Naive thymus-derived CD4-positive, alpha-beta T cell (primary cell): Measurements from ENCODE around the gene GOLPH3L. TPM values are rescaled to one million over a fixed set of nuclear protein-coding genes. Genes with fewer than 3 reads are reported as not detected.

Source experiments
- ATAC-seq: fragments of 150-1000 bp; cut with Tn5 transposase; 2 replicates; pipeline ENCODE4 v1.10.0; 2021; ENCODE audit warnings: mild to moderate bottlenecking, moderate library complexity
- CTCF ChIA-PET: fragments of 350-600 bp; sonication (Branson Sonifier 250); formaldehyde crosslinking; loops from one replicate; lab custom pipeline; 2021; ENCODE audit warnings: antibody characterized with exemption; lab: Charles Lee
- POLR2A ChIA-PET: fragments of 350-600 bp; sonication (Branson Sonifier 250); formaldehyde crosslinking; loops from one replicate; lab custom pipeline; 2021; ENCODE audit warnings: antibody characterized with exemption, inconsistent platforms; lab: Charles Lee
- DNase-seq, 9 donors: peaks; one replicate each; pipeline versions ENCODE4 v3.0.0 to v3.0.0-alpha.2; 2020 to 2022; ENCODE audit warnings: mixed read lengths in 1 of 9
- H3K27ac ChIP-seq: one replicate; pipeline ENCODE4 v1.7.0; 2013; ENCODE audit warnings: mild to moderate bottlenecking, low read depth, low read length, moderate library complexity
- H3K27me3 ChIP-seq, 2 donors: one replicate each; pipeline ENCODE4 v1.7.0; 2013; ENCODE audit warnings: low read length in 2 of 2, mild to moderate bottlenecking in 2 of 2, moderate library complexity in 2 of 2; ENCODE audit not compliant: control insufficient read depth in 2 of 2, insufficient read depth in 2 of 2
- H3K36me3 ChIP-seq, 3 experiments: 1 replicate in 2 of 3; 2 replicates in 1 of 3; pipeline ENCODE4 v1.7.0; 2013; ENCODE audit warnings: low read length in 3 of 3, mild to moderate bottlenecking in 3 of 3, moderate library complexity in 1 of 3; ENCODE audit not compliant: insufficient read depth in 3 of 3, control insufficient read depth in 2 of 3
- H3K4me1 ChIP-seq, 2 donors: one replicate each; pipeline ENCODE4 v1.7.0; 2013; ENCODE audit warnings: low read length in 2 of 2, mild to moderate bottlenecking in 2 of 2, moderate library complexity in 1 of 2; ENCODE audit not compliant: control insufficient read depth in 2 of 2, insufficient read depth in 2 of 2
- H3K4me3 ChIP-seq: 2 replicates; pipeline ENCODE4 v1.7.0; 2013; ENCODE audit warnings: mild to moderate bottlenecking, low read length
- H3K9me3 ChIP-seq, 3 experiments: 1 replicate in 2 of 3; 2 replicates in 1 of 3; pipeline ENCODE4 v1.7.0; 2013; ENCODE audit warnings: low read length in 3 of 3; ENCODE audit not compliant: control insufficient read depth in 2 of 3
- H3K27ac Mint-ChIP-seq, 9 donors: one replicate each; pipeline ENCODE4 v1.8.0; 2020 to 2022; ENCODE audit warnings: mixed read lengths in 9 of 9, mild to moderate bottlenecking in 8 of 9, moderate library complexity in 5 of 9, inconsistent platforms in 2 of 9
- H3K27me3 Mint-ChIP-seq, 5 donors: one replicate each; pipeline ENCODE4 v1.8.0; 2021 to 2022; ENCODE audit warnings: mixed read lengths in 5 of 5, mild to moderate bottlenecking in 1 of 5
- H3K36me3 Mint-ChIP-seq, 5 donors: one replicate each; pipeline ENCODE4 v1.8.0; 2020 to 2022; ENCODE audit warnings: mixed read lengths in 5 of 5, mild to moderate bottlenecking in 3 of 5, inconsistent platforms in 1 of 5
- H3K4me1 Mint-ChIP-seq, 7 donors: one replicate each; pipeline ENCODE4 v1.8.0; 2020 to 2022; ENCODE audit warnings: mixed read lengths in 7 of 7, mild to moderate bottlenecking in 3 of 7, inconsistent platforms in 1 of 7
- H3K4me3 Mint-ChIP-seq, 10 donors: one replicate each; pipeline ENCODE4 v1.8.0; 2020 to 2022; ENCODE audit warnings: mild to moderate bottlenecking in 10 of 10, mixed read lengths in 10 of 10, moderate library complexity in 6 of 10, inconsistent platforms in 2 of 10
- H3K9me3 Mint-ChIP-seq, 11 donors: one replicate each; pipeline ENCODE4 v1.8.0; 2020 to 2022; ENCODE audit warnings: mixed read lengths in 11 of 11, mild to moderate bottlenecking in 4 of 11, inconsistent platforms in 1 of 11, moderate library complexity in 1 of 11
- intact Hi-C, 2 donors: fragments of 100-400 bp; cut with micrococcal nuclease; formaldehyde crosslinking; loops; one replicate each; pipeline ENCODE4 v1.15.1; 2023
- polyA plus RNA-seq, 2 donors: library from polyadenylated mRNA; unstranded; fragments of 300-500 nt; fragmentation: Illumina TruSeq; gene quantifications; one replicate each; pipeline ENCODE4 v1.2.3, GENCODE V29; 2021
- total RNA-seq, 6 experiments: library from RNA in 5 of 6; stranded (reverse) in 5 of 6; gene quantifications; 1 replicate in 5 of 6; 2 replicates in 1 of 6; pipeline ENCODE4 v1.2.3 and lab custom pipeline; 2021 to 2026

Gene GOLPH3L
- total and polyA plus RNA-seq, 7 experiments from 2014 or later, result 8.7 to 32.1 (median 23.6) TPM

- Mint-ChIP-seq H3K27me3 (no peaks in the 10 kb centered on the region), H3K36me3 (peaks cover 11 to 38% (median 26%) of the 10 kb centered on the region in 5 donors), H3K4me3 (peak overlapping the region in 6 of 10 donors; percentile 2 to 50 (median 36)), H3K9me3 (no peaks in the 10 kb centered on the region), H3K27ac (peak overlapping the region; percentile 59 to 95 (median 68)), H3K4me1 (peaks cover 36 to 72% (median 66%) of the 10 kb centered on the region in 7 donors)
- H3K4me3 ChIP-seq, result no peak overlapping the region
- ChIA-PET POLR2A (interaction anchor here (0.8 to 16.6 kb wide), 7 partner anchors 12 to 52 kb away, joined by 3 to 254 read pairs (median 4); partner anchors contain the start of genes ENSA and MCL1), CTCF (interaction anchor here (0.9 to 12.1 kb wide), 2 partner anchors 37 to 53 kb away, joined by 3 to 272 read pairs; no protein-coding TSS in a partner anchor)
- DNase-seq (no peak), ATAC-seq (no peak)
- peaks cover 44 to 56% of the 10 kb centered on the region in 2 donors for H3K4me1 ChIP-seq
- H3K27me3 ChIP-seq, result no peaks in the 10 kb centered on the region
- no peak overlapping the region for H3K27ac ChIP-seq
- intact Hi-C loops, result loop anchor here in 1 of 2 donors (10.0 kb wide), 2 partner anchors 389 to 539 kb away; partner anchors contain the start of genes MINDY1, PRUNE1 and TNFAIP8L2
- H3K36me3 ChIP-seq, result peaks cover 0 to 33% (median 0%) of the 10 kb centered on the region in 3 experiments
- no peaks in the 10 kb centered on the region for H3K9me3 ChIP-seq
These were observed 81.4 kb downstream of the GOLPH3L start for GRCh38 chr1:150615346-150616201.

DNA sequence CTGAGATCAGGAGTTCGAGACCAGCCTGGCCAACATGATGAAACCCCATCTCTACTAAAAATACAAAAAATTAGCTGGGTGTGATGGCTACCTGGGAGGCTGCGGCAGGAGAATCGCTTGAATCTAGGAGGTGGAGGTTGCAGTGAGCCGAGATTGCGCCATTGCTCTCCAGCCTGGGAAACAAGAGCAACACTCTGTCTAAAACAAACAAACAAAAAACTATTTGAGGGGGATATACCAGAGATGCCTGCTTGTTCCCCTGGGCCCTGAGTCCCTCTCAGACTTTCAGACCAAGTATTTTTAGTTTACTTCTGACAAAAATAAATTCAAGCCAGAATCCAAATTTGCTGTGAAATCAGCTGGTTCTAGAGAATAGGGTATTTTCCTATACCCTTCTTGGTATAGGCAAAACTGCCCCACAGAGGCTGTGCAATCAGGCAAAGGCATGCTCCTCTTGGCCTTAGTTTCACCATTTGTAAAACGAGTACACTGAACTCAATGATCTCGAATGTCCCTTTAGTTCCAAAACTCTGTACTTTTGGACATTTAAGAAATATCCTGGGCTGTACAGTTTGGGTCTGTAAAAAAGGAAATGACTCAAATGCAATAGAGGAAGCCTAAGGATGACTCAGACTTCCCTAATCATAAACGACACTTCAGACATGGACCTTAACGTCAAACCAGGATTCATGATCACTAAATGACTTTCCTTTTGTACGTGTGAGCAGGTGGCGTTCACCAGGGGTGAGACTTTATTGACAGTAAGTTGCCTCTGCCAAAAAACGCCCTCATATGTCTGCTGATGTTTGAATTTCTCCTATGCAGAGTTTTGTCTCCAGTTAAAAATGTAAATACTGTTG is 83.7 kb downstream of the GOLPH3L start:
- Mint-ChIP-seq H3K9me3 (no peaks in the 10 kb centered on the region), H3K27ac (peak overlapping the region; percentile 29 to 95 (median 88))

GRCh38 chr1:150612014-150612345 is 85.0 kb downstream of the GOLPH3L start:
- no peak for DNase-seq
- Mint-ChIP-seq H3K4me1 (peaks cover 27 to 58% (median 51%) of the 10 kb centered on the region in 7 donors), H3K27me3 (no peaks in the 10 kb centered on the region), H3K27ac (peak overlapping the region; percentile 75 to 93 (median 90)), H3K9me3 (no peaks in the 10 kb centered on the region), H3K4me3 (peak overlapping the region in 8 of 10 donors; percentile 13 to 65 (median 45)), H3K36me3 (peaks cover 0 to 28% (median 13%) of the 10 kb centered on the region in 5 donors)
- CTCF ChIA-PET, result interaction anchor here (0.6 to 1.1 kb wide), 3 partner anchors 8 to 310 kb away, joined by 3 to 4 read pairs (median 3); no protein-coding TSS in a partner anchor
- no peaks in the 10 kb centered on the region for H3K27me3 ChIP-seq
- peaks cover 0 to 17% (median 0%) of the 10 kb centered on the region in 3 experiments for H3K36me3 ChIP-seq
- intact Hi-C loops, result loop anchor here in 1 of 2 donors (10.0 kb wide), 2 partner anchors 393 to 543 kb away; partner anchors contain the start of genes MINDY1, PRUNE1 and TNFAIP8L2
- POLR2A ChIA-PET, result interaction anchor here (0.9 to 16.6 kb wide), 6 partner anchors 10 to 48 kb away, joined by 3 to 254 read pairs (median 3); partner anchors contain the start of gene MCL1
- H3K4me1 ChIP-seq, result peaks cover 30 to 52% of the 10 kb centered on the region in 2 donors
- H3K4me3 ChIP-seq, result no peak overlapping the region
- no peaks in the 10 kb centered on the region for H3K9me3 ChIP-seq
- no peak for ATAC-seq
- H3K27ac ChIP-seq, result peak overlapping the region; percentile 76

More for the DNA sequence above, 83.7 kb downstream of the GOLPH3L start:
- Mint-ChIP-seq H3K36me3 (peaks cover 0 to 32% (median 16%) of the 10 kb centered on the region in 5 donors), H3K4me3 (peak overlapping the region in 4 of 10 donors; percentile 21 to 80 (median 54)), H3K27me3 (no peaks in the 10 kb centered on the region), H3K4me1 (peaks cover 27 to 59% (median 51%) of the 10 kb centered on the region in 7 donors)
- Histone ChIP-seq H3K4me3 (no peak overlapping the region), H3K9me3 (no peaks in the 10 kb centered on the region), H3K4me1 (peaks cover 30 to 52% of the 10 kb centered on the region in 2 donors), H3K27ac (no peak overlapping the region), H3K36me3 (peaks cover 0 to 23% (median 0%) of the 10 kb centered on the region in 3 experiments), H3K27me3 (no peaks in the 10 kb centered on the region)
- intact Hi-C loops, result loop anchor here in 1 of 2 donors (1.0 to 10.0 kb wide), 3 partner anchors 8 to 542 kb away; partner anchors contain the start of genes MINDY1, PRUNE1 and TNFAIP8L2
- ATAC-seq, result peak; percentile 48
- ChIA-PET POLR2A (interaction anchor here (0.6 to 16.6 kb wide), 8 partner anchors 14 to 285 kb away, joined by 3 to 254 read pairs (median 4); partner anchors contain the start of genes ENSA and MCL1), CTCF (interaction anchor here (12.1 kb wide), 1 partner anchor 51 kb away, joined by 272 read pairs; no protein-coding TSS in a partner anchor)
- DNase-seq, result peak in 2 of 9 donors; percentile 47 to 55

DNA sequence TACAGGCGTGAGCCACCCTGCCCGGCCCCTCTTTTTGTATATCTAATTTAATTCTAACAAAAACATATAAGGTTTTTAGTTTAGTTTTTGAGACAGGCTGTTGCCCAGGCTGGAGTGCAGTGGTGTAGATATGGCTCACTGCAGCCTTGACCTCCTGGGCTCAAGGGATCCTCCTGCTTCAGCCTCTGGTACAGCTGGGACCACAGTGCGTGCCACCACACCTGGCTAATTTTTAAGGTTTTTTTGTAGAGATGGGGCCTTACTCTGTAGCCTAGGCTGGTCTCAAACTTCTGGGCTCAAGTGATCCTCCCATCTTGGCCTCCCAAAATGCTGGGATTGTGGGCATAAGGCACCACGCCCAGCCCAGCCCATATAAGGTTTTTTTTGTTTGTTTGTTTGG is 86.4 kb downstream of the GOLPH3L start:
- Histone ChIP-seq H3K27me3 (no peaks in the 10 kb centered on the region), H3K36me3 (peaks cover 0 to 13% (median 0%) of the 10 kb centered on the region in 3 experiments), H3K4me3 (no peak overlapping the region), H3K9me3 (no peaks in the 10 kb centered on the region), H3K27ac (peak overlapping the region; percentile 76), H3K4me1 (peaks cover 28 to 43% of the 10 kb centered on the region in 2 donors)
- ChIA-PET CTCF (interaction anchor here (0.6 to 2.5 kb wide), 2 partner anchors 50 to 342 kb away, joined by 3 to 11 read pairs; partner anchors contain the start of gene APH1A), POLR2A (interaction anchor here (1.3 to 16.6 kb wide), 3 partner anchors 12 to 47 kb away, joined by 3 to 254 read pairs (median 4); partner anchors contain the start of gene MCL1)
- Mint-ChIP-seq H3K9me3 (no peaks in the 10 kb centered on the region), H3K27ac (peak overlapping the region in 7 of 9 donors; percentile 62 to 92 (median 90)), H3K27me3 (no peaks in the 10 kb centered on the region), H3K36me3 (peaks cover 0 to 22% (median 5%) of the 10 kb centered on the region in 5 donors), H3K4me3 (no peak overlapping the region), H3K4me1 (peaks cover 21 to 47% (median 41%) of the 10 kb centered on the region in 7 donors)
- ATAC-seq, result no peak
- no peak for DNase-seq
- intact Hi-C loops, result loop anchor here (2.0 to 10.0 kb wide), 3 partner anchors 50 to 544 kb away; partner anchors contain the start of genes MINDY1 (in 1 of the 2), PRUNE1 (in 1 of the 2) and TNFAIP8L2 (in 1 of the 2)

- no peak for DNase-seq
- peaks cover 23 to 37% of the 10 kb centered on the region in 2 donors for H3K4me1 ChIP-seq
- Mint-ChIP-seq H3K4me1 (peaks cover 16 to 40% (median 34%) of the 10 kb centered on the region in 7 donors), H3K27me3 (no peaks in the 10 kb centered on the region), H3K36me3 (peaks cover 0 to 17% (median 5%) of the 10 kb centered on the region in 5 donors), H3K27ac (peak overlapping the region in 8 of 9 donors; percentile 19 to 88 (median 68)), H3K4me3 (no peak overlapping the region), H3K9me3 (no peaks in the 10 kb centered on the region)
- peaks cover 0 to 9% (median 0%) of the 10 kb centered on the region in 3 experiments for H3K36me3 ChIP-seq
- ChIA-PET POLR2A (interaction anchor here (0.6 to 16.6 kb wide), 3 partner anchors 30 to 46 kb away, joined by 4 to 254 read pairs (median 5); partner anchors contain the start of gene MCL1), CTCF (interaction anchor here (2.5 kb wide), 1 partner anchor 49 kb away, joined by 11 read pairs; no protein-coding TSS in a partner anchor)
- intact Hi-C loops, result loop anchor here (2.0 to 10.0 kb wide), 3 partner anchors 49 to 545 kb away; partner anchors contain the start of genes MINDY1 (in 1 of the 2), PRUNE1 (in 1 of the 2) and TNFAIP8L2 (in 1 of the 2)
- H3K27ac ChIP-seq, result no peak overlapping the region
- no peak overlapping the region for H3K4me3 ChIP-seq
- ATAC-seq, result no peak
- no peaks in the 10 kb centered on the region for H3K9me3 ChIP-seq
- no peaks in the 10 kb centered on the region for H3K27me3 ChIP-seq
These were observed 87.2 kb downstream of the GOLPH3L start for GRCh38 chr1:150609732-150610131.
